Measurements from ENCODE around the gene CST9. TPM values are rescaled to one million over a fixed set of nuclear protein-coding genes. Genes with fewer than 3 reads are reported as not detected.

CST9 gene
- total and polyA plus RNA-seq, 2 of the 13 experiments (the other 11 are each of a cell fraction or from before 2014, with no cell fraction given), result 0.07 TPM; not detected in 1

- TF ChIP-seq PHF21A (CRISPR knock-in tag; IDR thresholded peaks at IDR 0.05) (no peak), CTCF (CRISPR knock-in tag; IDR thresholded peaks at IDR 0.05) (no peak), HDAC6 (IDR thresholded peaks at IDR 0.05; ENCODE audit: low read depth, low read length) (no peak), TEF (CRISPR knock-in tag; IDR thresholded peaks at IDR 0.05) (no peak), MNT (IDR thresholded peaks at IDR 0.05) (no peak), ZNF503 (CRISPR knock-in tag; IDR thresholded peaks at IDR 0.05) (no peak), ZNF619 (CRISPR knock-in tag; IDR thresholded peaks at IDR 0.05) (no peak), ZFP1 (CRISPR knock-in tag; IDR thresholded peaks at IDR 0.05) (no peak), ZNF784 (CRISPR knock-in tag; IDR thresholded peaks at IDR 0.05; ENCODE audit: borderline replicate concordance) (no peak), ZNF562 (CRISPR knock-in tag; IDR thresholded peaks at IDR 0.05; ENCODE audit: borderline replicate concordance) (no peak), ZNF337 (CRISPR knock-in tag; IDR thresholded peaks at IDR 0.05; ENCODE audit: borderline replicate concordance, low read depth) (no peak), ZNF101 (CRISPR knock-in tag; IDR thresholded peaks at IDR 0.05; ENCODE audit: borderline replicate concordance, low read depth) (no peak), NR3C1 (CRISPR knock-in tag; IDR thresholded peaks at IDR 0.05) (no peak), TOPORS (CRISPR knock-in tag; IDR thresholded peaks at IDR 0.05) (no peak), MYC (CRISPR knock-in tag; IDR thresholded peaks at IDR 0.05; ENCODE audit: borderline replicate concordance) (no peak), MBNL3 (CRISPR knock-in tag; conservative IDR thresholded peaks at IDR 0.05) (no peak)
- no peak overlapping the region for H3K27ac ChIP-seq (ENCODE audit: extremely low read length, insufficient read depth, low read length)
- no peaks in the 10 kb centered on the region for H3K9me3 ChIP-seq (ENCODE audit: low read length)
- H3K4me2 ChIP-seq (ENCODE audit: low read depth, low read length), result no peak overlapping the region
- no peaks in the 10 kb centered on the region for H3K36me3 ChIP-seq (replicated peaks in 1 of 2; ENCODE audit: control insufficient read depth in 1 of 2, insufficient read depth in 2 of 2, low read length in 2 of 2)
- FAIRE-seq (no peak), ATAC-seq (no peak), DNase-seq (ENCODE audit: low spot score) (no peak)
- peaks cover 29% of the 10 kb centered on the region for H3K4me1 ChIP-seq (ENCODE audit: insufficient read depth, low read length)
- no peak overlapping the region for H3K9ac ChIP-seq (ENCODE audit: insufficient read depth, low read depth, low read length)
- no TSS peak for BruUV-seq (replicated peaks)
- no peaks in the 10 kb centered on the region for H4K20me1 ChIP-seq (ENCODE audit: insufficient read depth, low read length)
- 0% methylated on average over 1 of the region's 1 CpG for WGBS (ENCODE audit: low lambda C conversion rate)
- H3K27me3 ChIP-seq (ENCODE audit: control insufficient read depth in 1 of 2, insufficient read depth in 2 of 2, low read length in 2 of 2), result peaks cover 2 to 28% of the 10 kb centered on the region in 2 experiments; a peak in 4 of 5 replicates
- no peaks in the 10 kb centered on the region for H3K79me2 ChIP-seq (ENCODE audit: insufficient read depth, low read length)
- POLR2A ChIA-PET, result no interaction called here
- CTCF ChIA-PET (ENCODE audit: low intra/inter-chr PET ratio, low total read pairs), result interaction anchor here (3.7 kb wide), 1 partner anchor 163 kb away, joined by 71 read pairs; no protein-coding TSS in a partner anchor
- intact Hi-C loops (cut with micrococcal nuclease; ENCODE audit: unreplicated experiment), result loop anchor here (2.0 kb wide), 1 partner anchor 18 kb away; no protein-coding TSS in a partner anchor
- H3K4me3 ChIP-seq (replicated peaks in 1 of 3; ENCODE audit: insufficient read depth in 1 of 3, low read depth in 2 of 3, low read length in 3 of 3), result no peak overlapping the region
- in situ Hi-C loops (cut with HindIII; ENCODE audit: extremely low pct_ligation_motif_present, low pct_unique_long_range_greater_than_20kb), result no loop called here
- no peak overlapping the region for H2AFZ ChIP-seq (ENCODE audit: low read length)
Measured at GRCh38 chr20:23604306-23604705, 1.4 kb downstream of the CST9 start.

Measured in HepG2 (cell line).